SK-N-SH (cell line): Measurements from ENCODE around the gene HDHD5. TPM values are rescaled to one million over a fixed set of nuclear protein-coding genes. Genes with fewer than 3 reads are reported as not detected.

Experiments used
- CTCF ChIA-PET: fragments of 300-600, 350-600 bp; formaldehyde crosslinking; extraction: SDS; loops from one replicate; lab custom pipeline; 2021; lab: Yijun Ruan, JAX
- POLR2A ChIA-PET: fragments of 350-600 bp; sonication (Branson Sonifier 250); formaldehyde crosslinking; extraction: SDS; loops from one replicate; lab custom pipeline; 2020; ENCODE audit warnings: antibody characterized with exemption, inconsistent platforms; lab: Yijun Ruan, JAX
- DNase-seq: peaks from one replicate; pipeline ENCODE4 v3.0.0; 2012
- H2AFZ ChIP-seq: fragments of 200-600 bp; sonication (generic); 2 replicates; pipeline ENCODE4 v1.8.1; 2016; ENCODE audit warnings: antibody characterized with exemption, mild to moderate bottlenecking, low read depth
- H3F3A ChIP-seq: fragments of 200-600 bp; sonication (generic); replicated peaks from 2 replicates; pipeline ENCODE3; 2016; ENCODE audit warnings: antibody characterized with exemption, mild to moderate bottlenecking; ENCODE audit not compliant: insufficient read depth
- H3K27ac ChIP-seq, 2 experiments: fragments of 200-500 bp in 1 of 2; fragments of 200-600 bp in 1 of 2; sonication (Bioruptor generic) in 1 of 2; sonication (generic), shearing (Covaris generic) in 1 of 2; 2 replicates each; pipeline versions ENCODE4 v1.5.1 to v1.6.1; 2014 to 2016; ENCODE audit warnings: low read depth in 2 of 2, inconsistent platforms in 1 of 2, low read length in 1 of 2, mild to moderate bottlenecking in 1 of 2, mixed read lengths in 1 of 2
- H3K27me3 ChIP-seq: fragments of 200-600 bp; sonication (generic), shearing (Covaris generic); 2 replicates; pipeline ENCODE4 v1.6.1; 2016; ENCODE audit warnings: mixed run types; ENCODE audit not compliant: insufficient read depth
- H3K36me3 ChIP-seq, 2 experiments: fragments of 200-500 bp in 1 of 2; fragments of 200-600 bp in 1 of 2; sonication (Bioruptor generic) in 1 of 2; sonication (generic) in 1 of 2; replicated peaks in 1 of 2; 2 replicates each; pipeline versions ENCODE3 to v1.5.1; 2014 to 2016; ENCODE audit warnings: low read length in 1 of 2, mild to moderate bottlenecking in 1 of 2; ENCODE audit not compliant: insufficient read depth in 2 of 2, control insufficient read depth in 1 of 2
- H3K4me1 ChIP-seq, 2 experiments: fragments of 200-500 bp in 1 of 2; fragments of 200-600 bp in 1 of 2; sonication (Bioruptor generic) in 1 of 2; sonication (generic), shearing (Covaris generic) in 1 of 2; 2 replicates each; pipeline versions ENCODE4 v1.5.1 to v1.6.1; 2014 to 2016; ENCODE audit warnings: low read depth in 1 of 2, low read length in 1 of 2, mixed run types in 1 of 2; ENCODE audit not compliant: insufficient read depth in 2 of 2, control insufficient read depth in 1 of 2
- H3K4me2 ChIP-seq: fragments of 200-600 bp; sonication (generic), shearing (Covaris generic); 2 replicates; pipeline ENCODE4 v1.6.1; 2017; ENCODE audit warnings: mixed run types
- H3K4me3 ChIP-seq, 2 experiments: fragments of 200-500 bp in 1 of 2; fragments of 200-600 bp in 1 of 2; sonication (Bioruptor generic) in 1 of 2; sonication (generic), shearing (Covaris generic) in 1 of 2; 2 replicates each; pipeline versions ENCODE4 v1.5.1 to v1.8.1; 2014 to 2016; ENCODE audit warnings: low read depth in 2 of 2, inconsistent platforms in 1 of 2, low read length in 1 of 2, mild to moderate bottlenecking in 1 of 2, mixed read lengths in 1 of 2, moderate library complexity in 1 of 2
- H3K79me2 ChIP-seq: fragments of 200-600 bp; sonication (generic); 2 replicates; pipeline ENCODE4 v1.8.1; 2017; ENCODE audit warnings: mild to moderate bottlenecking; ENCODE audit not compliant: insufficient read depth
- H3K9ac ChIP-seq: fragments of 200-600 bp; sonication (generic); 2 replicates; pipeline ENCODE4 v1.6.1; 2017; ENCODE audit warnings: mixed run types
- H3K9me2 ChIP-seq: fragments of 200-600 bp; sonication (generic); 2 replicates; pipeline ENCODE4 v1.6.1; 2017; ENCODE audit warnings: mixed run types
- H3K9me3 ChIP-seq: fragments of 200-600 bp; sonication (generic); 2 replicates; pipeline ENCODE4 v1.6.1; 2017; ENCODE audit warnings: mixed run types, mild to moderate bottlenecking, moderate library complexity
- H4K20me1 ChIP-seq: fragments of 200-600 bp; sonication (generic); 2 replicates; pipeline ENCODE4 v1.6.1; 2017; ENCODE audit warnings: mild to moderate bottlenecking, mixed run types; ENCODE audit not compliant: insufficient read depth
- EP300 ChIP-seq, 2 experiments: IDR thresholded peaks; 2 replicates each; pipeline versions ENCODE4 v1.4.0 to v1.6.1; 2012; ENCODE audit warnings: borderline replicate concordance in 1 of 2, low read depth in 1 of 2, low read length in 1 of 2
- EZH2phosphoT487 ChIP-seq: fragments of 200-600 bp; sonication (generic); IDR thresholded peaks from 2 replicates; pipeline ENCODE4 v1.6.1; 2017; ENCODE audit warnings: low read depth, mixed run types, mild to moderate bottlenecking, antibody characterized with exemption, moderate library complexity, borderline replicate concordance
- GABPA ChIP-seq: IDR thresholded peaks from 2 replicates; pipeline ENCODE4 v1.4.0; 2012; ENCODE audit warnings: low read depth, mild to moderate bottlenecking
- MAX ChIP-seq: IDR thresholded peaks from 2 replicates; pipeline ENCODE4 v1.4.0; 2012; ENCODE audit warnings: low read depth
- NFIC ChIP-seq: IDR thresholded peaks from 2 replicates; pipeline ENCODE4 v1.4.0; 2012; ENCODE audit warnings: borderline replicate concordance
- RAD21 ChIP-seq: IDR thresholded peaks from 2 replicates; pipeline ENCODE4 v1.6.1; 2012; ENCODE audit warnings: mild to moderate bottlenecking, low read length
- RCOR1 ChIP-seq: fragments of 150-350 bp; IDR thresholded peaks from 2 replicates; pipeline ENCODE4 v1.6.1; 2017; ENCODE audit warnings: antibody characterized with exemption, low read length
- RFX5 ChIP-seq: IDR thresholded peaks from 2 replicates; pipeline ENCODE4 v1.6.1; 2012; ENCODE audit warnings: mild to moderate bottlenecking, improper control_type of control experiment, low read length
- RXRA ChIP-seq: IDR thresholded peaks from 2 replicates; pipeline ENCODE4 v1.4.0; 2012; ENCODE audit warnings: low read depth, mild to moderate bottlenecking, borderline replicate concordance
- SIN3A ChIP-seq: IDR thresholded peaks from 2 replicates; pipeline ENCODE4 v1.6.1; 2012; ENCODE audit warnings: low read depth, mild to moderate bottlenecking, low read length, moderate library complexity, borderline replicate concordance
- TEAD4 ChIP-seq: IDR thresholded peaks from 2 replicates; pipeline ENCODE4 v1.4.0; 2012; ENCODE audit warnings: mild to moderate bottlenecking, borderline replicate concordance; ENCODE audit not compliant: insufficient read depth
- WGBS: methylation state at CpG from one replicate; pipeline ENCODE4 v1.1.6; 2017; ENCODE audit warnings: low lambda C conversion rate; 5-methylcytosine and 5-hydroxymethylcytosine counted together
- polyA plus RNA-seq, 3 experiments: library from polyadenylated mRNA; depleted of rRNA; stranded (reverse); fragments of >200 nt; gene quantifications; 2 replicates each; pipeline ENCODE4 v1.2.3, GENCODE V29; 2012
- TF ChIP-seq, protein P1 (sequence below): IDR thresholded peaks from 2 replicates; pipeline ENCODE4 v1.6.1; 2012; ENCODE audit warnings: mild to moderate bottlenecking, low read depth, low read length, moderate library complexity
- TF ChIP-seq, protein P2 (sequence below): fragments of 200-600 bp; sonication (generic); IDR thresholded peaks from 2 replicates; pipeline ENCODE4 v1.6.1; 2017; ENCODE audit warnings: antibody characterized with exemption, mild to moderate bottlenecking, moderate library complexity
- TF ChIP-seq, protein P3 (sequence below): IDR thresholded peaks from 2 replicates; pipeline ENCODE4; 2012
- TF ChIP-seq, protein P4 (sequence below): fragments of 150-350 bp; IDR thresholded peaks from 2 replicates; pipeline ENCODE4 v1.6.1; 2017; ENCODE audit warnings: antibody characterized with exemption, low read length, low read depth, borderline replicate concordance

Gene HDHD5
- polyA plus RNA-seq, 1 of the 3 experiments (the other 2 are of a cell fraction) = 43.3 TPM

DNA sequence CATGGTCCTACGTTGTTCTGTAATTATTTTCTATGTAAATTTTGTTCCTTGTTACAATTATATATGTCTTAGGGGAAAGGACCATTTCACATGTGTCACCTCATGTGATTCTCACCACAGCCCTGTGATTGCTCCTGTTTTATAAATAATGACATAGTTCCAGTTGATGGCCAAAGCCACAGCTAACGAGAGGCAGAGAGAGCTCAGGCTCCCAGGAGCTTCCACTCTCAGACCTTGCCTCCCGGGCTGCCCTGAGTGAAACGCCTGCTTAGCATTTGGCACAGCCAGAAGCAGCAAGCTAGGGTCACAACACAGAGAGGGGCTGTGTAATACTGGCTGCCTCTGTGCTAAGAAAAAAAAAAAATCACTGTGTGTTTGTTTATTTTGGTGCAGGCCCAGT is 43.8 kb downstream of the HDHD5 start:
- Histone ChIP-seq H3K27me3 (no peaks in the 10 kb centered on the region), H3K36me3 (no peaks in the 10 kb centered on the region), H3K9me2 (no peaks in the 10 kb centered on the region), H2AFZ (no peak overlapping the region), H3K79me2 (no peaks in the 10 kb centered on the region), H3K4me3 (no peak overlapping the region), H3K4me1 (no peaks in the 10 kb centered on the region; a peak in 1 of 4 replicates), H3K9ac (no peak overlapping the region), H3K27ac (no peak overlapping the region), H3K9me3 (no peaks in the 10 kb centered on the region), H3F3A (no peaks in the 10 kb centered on the region), H3K4me2 (no peak overlapping the region), H4K20me1 (no peaks in the 10 kb centered on the region)
- no peak for DNase-seq
- CTCF ChIA-PET = interaction anchor here (1.2 to 2.7 kb wide), 3 partner anchors 19 to 386 kb away, joined by 3 to 11 read pairs (median 4); no protein-coding TSS in a partner anchor
- POLR2A ChIA-PET = no interaction called here
- TF ChIP-seq RAD21 = no peak
- no peak for TF ChIP-seq TEAD4
- TF ChIP-seq, protein P1, sequence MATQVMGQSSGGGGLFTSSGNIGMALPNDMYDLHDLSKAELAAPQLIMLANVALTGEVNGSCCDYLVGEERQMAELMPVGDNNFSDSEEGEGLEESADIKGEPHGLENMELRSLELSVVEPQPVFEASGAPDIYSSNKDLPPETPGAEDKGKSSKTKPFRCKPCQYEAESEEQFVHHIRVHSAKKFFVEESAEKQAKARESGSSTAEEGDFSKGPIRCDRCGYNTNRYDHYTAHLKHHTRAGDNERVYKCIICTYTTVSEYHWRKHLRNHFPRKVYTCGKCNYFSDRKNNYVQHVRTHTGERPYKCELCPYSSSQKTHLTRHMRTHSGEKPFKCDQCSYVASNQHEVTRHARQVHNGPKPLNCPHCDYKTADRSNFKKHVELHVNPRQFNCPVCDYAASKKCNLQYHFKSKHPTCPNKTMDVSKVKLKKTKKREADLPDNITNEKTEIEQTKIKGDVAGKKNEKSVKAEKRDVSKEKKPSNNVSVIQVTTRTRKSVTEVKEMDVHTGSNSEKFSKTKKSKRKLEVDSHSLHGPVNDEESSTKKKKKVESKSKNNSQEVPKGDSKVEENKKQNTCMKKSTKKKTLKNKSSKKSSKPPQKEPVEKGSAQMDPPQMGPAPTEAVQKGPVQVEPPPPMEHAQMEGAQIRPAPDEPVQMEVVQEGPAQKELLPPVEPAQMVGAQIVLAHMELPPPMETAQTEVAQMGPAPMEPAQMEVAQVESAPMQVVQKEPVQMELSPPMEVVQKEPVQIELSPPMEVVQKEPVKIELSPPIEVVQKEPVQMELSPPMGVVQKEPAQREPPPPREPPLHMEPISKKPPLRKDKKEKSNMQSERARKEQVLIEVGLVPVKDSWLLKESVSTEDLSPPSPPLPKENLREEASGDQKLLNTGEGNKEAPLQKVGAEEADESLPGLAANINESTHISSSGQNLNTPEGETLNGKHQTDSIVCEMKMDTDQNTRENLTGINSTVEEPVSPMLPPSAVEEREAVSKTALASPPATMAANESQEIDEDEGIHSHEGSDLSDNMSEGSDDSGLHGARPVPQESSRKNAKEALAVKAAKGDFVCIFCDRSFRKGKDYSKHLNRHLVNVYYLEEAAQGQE = no peak
- TF ChIP-seq MAX = no peak
- TF ChIP-seq EZH2phosphoT487 = no peak
- TF ChIP-seq EP300 (IDR thresholded peaks at IDR 0.05; ENCODE audit: borderline replicate concordance in 1 of 2, low read depth in 1 of 2, low read length in 1 of 2) = no peak
- no peak for TF ChIP-seq RCOR1
- TF ChIP-seq RXRA = no peak
- TF ChIP-seq RFX5 = no peak
- TF ChIP-seq, protein P2, sequence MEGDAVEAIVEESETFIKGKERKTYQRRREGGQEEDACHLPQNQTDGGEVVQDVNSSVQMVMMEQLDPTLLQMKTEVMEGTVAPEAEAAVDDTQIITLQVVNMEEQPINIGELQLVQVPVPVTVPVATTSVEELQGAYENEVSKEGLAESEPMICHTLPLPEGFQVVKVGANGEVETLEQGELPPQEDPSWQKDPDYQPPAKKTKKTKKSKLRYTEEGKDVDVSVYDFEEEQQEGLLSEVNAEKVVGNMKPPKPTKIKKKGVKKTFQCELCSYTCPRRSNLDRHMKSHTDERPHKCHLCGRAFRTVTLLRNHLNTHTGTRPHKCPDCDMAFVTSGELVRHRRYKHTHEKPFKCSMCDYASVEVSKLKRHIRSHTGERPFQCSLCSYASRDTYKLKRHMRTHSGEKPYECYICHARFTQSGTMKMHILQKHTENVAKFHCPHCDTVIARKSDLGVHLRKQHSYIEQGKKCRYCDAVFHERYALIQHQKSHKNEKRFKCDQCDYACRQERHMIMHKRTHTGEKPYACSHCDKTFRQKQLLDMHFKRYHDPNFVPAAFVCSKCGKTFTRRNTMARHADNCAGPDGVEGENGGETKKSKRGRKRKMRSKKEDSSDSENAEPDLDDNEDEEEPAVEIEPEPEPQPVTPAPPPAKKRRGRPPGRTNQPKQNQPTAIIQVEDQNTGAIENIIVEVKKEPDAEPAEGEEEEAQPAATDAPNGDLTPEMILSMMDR = no peak
- TF ChIP-seq GABPA = no peak
- no peak for TF ChIP-seq SIN3A
- TF ChIP-seq, protein P3, sequence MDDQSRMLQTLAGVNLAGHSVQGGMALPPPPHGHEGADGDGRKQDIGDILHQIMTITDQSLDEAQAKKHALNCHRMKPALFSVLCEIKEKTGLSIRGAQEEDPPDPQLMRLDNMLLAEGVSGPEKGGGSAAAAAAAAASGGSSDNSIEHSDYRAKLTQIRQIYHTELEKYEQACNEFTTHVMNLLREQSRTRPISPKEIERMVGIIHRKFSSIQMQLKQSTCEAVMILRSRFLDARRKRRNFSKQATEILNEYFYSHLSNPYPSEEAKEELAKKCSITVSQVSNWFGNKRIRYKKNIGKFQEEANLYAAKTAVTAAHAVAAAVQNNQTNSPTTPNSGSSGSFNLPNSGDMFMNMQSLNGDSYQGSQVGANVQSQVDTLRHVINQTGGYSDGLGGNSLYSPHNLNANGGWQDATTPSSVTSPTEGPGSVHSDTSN = no peak
- TF ChIP-seq, protein P4, sequence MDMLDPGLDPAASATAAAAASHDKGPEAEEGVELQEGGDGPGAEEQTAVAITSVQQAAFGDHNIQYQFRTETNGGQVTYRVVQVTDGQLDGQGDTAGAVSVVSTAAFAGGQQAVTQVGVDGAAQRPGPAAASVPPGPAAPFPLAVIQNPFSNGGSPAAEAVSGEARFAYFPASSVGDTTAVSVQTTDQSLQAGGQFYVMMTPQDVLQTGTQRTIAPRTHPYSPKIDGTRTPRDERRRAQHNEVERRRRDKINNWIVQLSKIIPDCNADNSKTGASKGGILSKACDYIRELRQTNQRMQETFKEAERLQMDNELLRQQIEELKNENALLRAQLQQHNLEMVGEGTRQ = no peak
- no peak for TF ChIP-seq NFIC
- 16% methylated on average over 4 of the region's 4 CpGs for WGBS
